Keratinocyte (primary cell): ENCODE measurements around the gene SPG7. TPM values are rescaled to one million over a fixed set of nuclear protein-coding genes. Genes with fewer than 3 reads are reported as not detected.

Experiments
- DNase-seq: peaks from one replicate; pipeline ENCODE4 v3.0.0-alpha.2; 2011; ENCODE audit warnings: low read depth, missing footprints, low spot score
- FAIRE-seq: peaks from 2 replicates; lab custom pipeline; 2011; peaks lifted over from hg19 to GRCh38; lab: Jason Lieb, UNC
- H2AFZ ChIP-seq: 2 replicates; pipeline ENCODE4 v1.6.0; 2012; ENCODE audit warnings: low read length, control low read depth, inconsistent platforms; ENCODE audit not compliant: control insufficient read depth
- H3K27ac ChIP-seq: 2 replicates; pipeline ENCODE4 v1.5.1; 2011; ENCODE audit warnings: low read length; ENCODE audit not compliant: control insufficient read depth, insufficient read depth
- H3K27me3 ChIP-seq: 3 replicates; pipeline ENCODE4 v1.6.0; 2011; ENCODE audit warnings: low read length; ENCODE audit not compliant: control insufficient read depth, insufficient read depth; ENCODE audit errors: extremely low read depth
- H3K36me3 ChIP-seq, 2 experiments: 2 replicates in 1 of 2; 3 replicates in 1 of 2; pipeline ENCODE4 v1.5.1; 2011; ENCODE audit warnings: low read length in 2 of 2, mild to moderate bottlenecking in 1 of 2; ENCODE audit not compliant: control insufficient read depth in 2 of 2, insufficient read depth in 2 of 2; ENCODE audit errors: extremely low read depth in 1 of 2
- H3K4me1 ChIP-seq: 3 replicates; pipeline ENCODE4 v1.5.1; 2011; ENCODE audit warnings: low read length; ENCODE audit not compliant: control insufficient read depth, insufficient read depth; ENCODE audit errors: extremely low read depth
- H3K4me2 ChIP-seq: 3 replicates; pipeline ENCODE4 v1.6.0; 2011; ENCODE audit warnings: low read depth, low read length; ENCODE audit not compliant: control insufficient read depth, insufficient read depth; ENCODE audit errors: extremely low read depth
- H3K4me3 ChIP-seq, 3 experiments: fragments of 200-600 bp in 1 of 3; sonication (generic) in 1 of 3; 2 replicates in 2 of 3; 3 replicates in 1 of 3; pipeline ENCODE4 v1.5.1; 2011 to 2016; ENCODE audit warnings: low read length in 3 of 3, mild to moderate bottlenecking in 3 of 3, control low read depth in 2 of 3, inconsistent platforms in 1 of 3, low read depth in 1 of 3, mixed read lengths in 1 of 3, mixed run types in 1 of 3, moderate library complexity in 1 of 3; ENCODE audit not compliant: control insufficient read depth in 2 of 3, insufficient read depth in 2 of 3; ENCODE audit errors: extremely low read depth in 1 of 3
- H3K79me2 ChIP-seq: 2 replicates; pipeline ENCODE4 v1.6.0; 2012; ENCODE audit warnings: low read length; ENCODE audit not compliant: control insufficient read depth, insufficient read depth
- H3K9ac ChIP-seq: 3 replicates; pipeline ENCODE4 v1.6.0; 2011; ENCODE audit warnings: low read length; ENCODE audit not compliant: control insufficient read depth, insufficient read depth; ENCODE audit errors: extremely low read depth
- H3K9me1 ChIP-seq: 3 replicates; pipeline ENCODE4 v1.6.0; 2011; ENCODE audit warnings: low read length; ENCODE audit not compliant: control insufficient read depth, insufficient read depth; ENCODE audit errors: extremely low read depth
- H3K9me3 ChIP-seq: 2 replicates; pipeline ENCODE4 v1.5.1; 2012; ENCODE audit warnings: low read depth, low read length; ENCODE audit not compliant: control insufficient read depth
- H4K20me1 ChIP-seq: 3 replicates; pipeline ENCODE4 v1.6.0; 2011; ENCODE audit warnings: low read length; ENCODE audit not compliant: control insufficient read depth, insufficient read depth; ENCODE audit errors: extremely low read depth
- EZH2 ChIP-seq: IDR thresholded peaks from one replicate; pipeline ENCODE4 v1.6.1; 2012; ENCODE audit warnings: inconsistent platforms, mild to moderate bottlenecking, low read length, moderate library complexity
- dilution Hi-C: fragments of 300-500 bp; cut with MboI; formaldehyde crosslinking; loops from one replicate; pipeline ENCODE4 v1.7.0; 2020; ENCODE audit warnings: low sequenced_read_pairs; ENCODE audit not compliant: extremely low pct_ligation_motif_present
- polyA plus RNA-seq, 5 experiments: library from polyadenylated mRNA; depleted of rRNA in 3 of 5; stranded (reverse) in 3 of 5; stranded (forward) in 1 of 5; unstranded in 1 of 5; fragments of >200 nt; gene quantifications; 1 replicate in 1 of 5; 2 replicates in 3 of 5; 3 replicates in 1 of 5; pipeline versions ENCODE4 v1.2.1 to v1.2.3, GENCODE V29; 2011 to 2012; ENCODE audit warnings: missing spikeins in 2 of 5, low read depth in 1 of 5, low replicate concordance in 1 of 5
- TF ChIP-seq, protein P1 (sequence below), 3 experiments: IDR thresholded peaks in 1 of 3; conservative IDR thresholded peaks in 1 of 3; optimal IDR thresholded peaks in 1 of 3; 2 replicates in 2 of 3; 3 replicates in 1 of 3; pipeline versions ENCODE3 to v1.5.1; 2011; ENCODE audit warnings: low read length in 3 of 3, mild to moderate bottlenecking in 3 of 3, moderate library complexity in 2 of 3, control low read depth in 1 of 3, inconsistent platforms in 1 of 3; ENCODE audit not compliant: insufficient read depth in 2 of 3; ENCODE audit errors: extremely low read depth in 1 of 3

SPG7 gene
- polyA plus RNA-seq, 1 donor (not counting 4 experiments of a cell fraction or from before 2014, with no cell fraction given): 45.2 TPM

DNA sequence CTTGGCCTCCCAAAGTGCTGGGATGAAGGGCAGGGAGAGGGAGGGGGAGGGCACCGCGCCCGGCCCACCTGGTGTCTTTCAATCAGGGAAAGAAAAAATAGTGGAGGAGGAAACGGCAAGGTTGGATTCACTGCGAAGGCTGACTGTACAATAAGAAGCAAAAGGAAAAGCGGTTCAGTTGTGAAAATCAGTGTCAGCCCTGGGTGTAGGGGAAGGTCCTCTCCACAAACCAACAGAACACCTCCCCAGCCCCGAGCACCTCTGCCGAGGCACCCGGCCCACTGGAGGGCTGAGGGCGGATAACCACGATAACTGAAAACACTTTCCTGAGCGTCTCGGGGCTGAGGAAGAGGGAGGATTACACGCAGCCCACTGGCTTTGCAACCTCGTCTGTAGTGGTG is 1.4 kb upstream of the SPG7 start:
- no peak for FAIRE-seq
- dilution Hi-C loops: no loop called here
- H3K9me3 ChIP-seq: no peaks in the 10 kb centered on the region
- H3K27ac ChIP-seq: peak overlapping the region; percentile 90
- TF ChIP-seq, protein P1, sequence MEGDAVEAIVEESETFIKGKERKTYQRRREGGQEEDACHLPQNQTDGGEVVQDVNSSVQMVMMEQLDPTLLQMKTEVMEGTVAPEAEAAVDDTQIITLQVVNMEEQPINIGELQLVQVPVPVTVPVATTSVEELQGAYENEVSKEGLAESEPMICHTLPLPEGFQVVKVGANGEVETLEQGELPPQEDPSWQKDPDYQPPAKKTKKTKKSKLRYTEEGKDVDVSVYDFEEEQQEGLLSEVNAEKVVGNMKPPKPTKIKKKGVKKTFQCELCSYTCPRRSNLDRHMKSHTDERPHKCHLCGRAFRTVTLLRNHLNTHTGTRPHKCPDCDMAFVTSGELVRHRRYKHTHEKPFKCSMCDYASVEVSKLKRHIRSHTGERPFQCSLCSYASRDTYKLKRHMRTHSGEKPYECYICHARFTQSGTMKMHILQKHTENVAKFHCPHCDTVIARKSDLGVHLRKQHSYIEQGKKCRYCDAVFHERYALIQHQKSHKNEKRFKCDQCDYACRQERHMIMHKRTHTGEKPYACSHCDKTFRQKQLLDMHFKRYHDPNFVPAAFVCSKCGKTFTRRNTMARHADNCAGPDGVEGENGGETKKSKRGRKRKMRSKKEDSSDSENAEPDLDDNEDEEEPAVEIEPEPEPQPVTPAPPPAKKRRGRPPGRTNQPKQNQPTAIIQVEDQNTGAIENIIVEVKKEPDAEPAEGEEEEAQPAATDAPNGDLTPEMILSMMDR (optimal IDR thresholded peaks at IDR 0.05 in 1 of 3, IDR thresholded peaks at IDR 0.05 in 1 of 3, conservative IDR thresholded peaks at IDR 0.05 in 1 of 3; ENCODE audit: extremely low read depth in 1 of 3, insufficient read depth in 2 of 3, low read length in 3 of 3): no peak
- no peak for TF ChIP-seq EZH2
- H3K36me3 ChIP-seq: peaks cover 10 to 13% of the 10 kb centered on the region in 2 experiments
- peak overlapping the region; percentile 95 for H3K9ac ChIP-seq
- H3K4me1 ChIP-seq: peaks cover 42% of the 10 kb centered on the region
- no peak overlapping the region for H2AFZ ChIP-seq
- peak overlapping the region; percentile 97 for H3K4me2 ChIP-seq
- peaks cover 43% of the 10 kb centered on the region for H3K79me2 ChIP-seq
- H3K9me1 ChIP-seq: no peaks in the 10 kb centered on the region
- H4K20me1 ChIP-seq: no peaks in the 10 kb centered on the region
- no peaks in the 10 kb centered on the region for H3K27me3 ChIP-seq
- no peak for DNase-seq
- peak overlapping the region; percentile 86 to 97 (median 87) for H3K4me3 ChIP-seq

DNA sequence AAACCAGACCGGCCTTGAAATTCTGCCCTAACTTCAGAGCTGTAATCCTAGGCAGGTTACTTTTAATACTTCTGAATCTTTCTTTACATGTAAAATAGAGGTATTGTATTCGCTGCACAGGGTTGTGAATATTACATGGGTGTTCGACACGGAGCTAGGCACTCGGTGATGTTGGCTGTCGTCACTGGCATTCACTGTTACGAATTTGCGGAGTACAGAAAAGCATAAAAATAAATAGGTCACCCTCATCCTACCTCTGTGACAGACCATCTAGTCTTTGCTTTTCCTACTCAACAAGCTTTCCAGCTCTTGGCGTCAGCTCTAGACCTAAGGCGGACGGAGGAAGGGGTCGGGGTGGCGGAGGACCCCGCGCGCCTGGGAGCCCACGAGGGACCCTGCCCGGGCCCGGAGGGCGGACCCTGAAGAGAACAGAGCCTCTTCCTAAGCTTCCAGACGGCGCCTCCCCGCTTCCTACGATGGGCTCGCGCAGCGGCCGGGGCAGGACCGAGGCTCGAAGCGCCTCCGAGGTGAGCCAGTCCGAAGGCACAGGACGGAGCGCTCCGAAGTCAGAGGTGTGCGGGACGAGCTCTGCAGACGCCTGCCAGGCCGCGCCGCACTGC is 879 bp upstream of the SPG7 start:
- peak overlapping the region; percentile 56 for H2AFZ ChIP-seq
- peaks cover 38% of the 10 kb centered on the region for H3K4me1 ChIP-seq

More for the DNA sequence above, 879 bp upstream of the SPG7 start:
- peak overlapping the region; percentile 86 to 97 (median 87) for H3K4me3 ChIP-seq
- no peaks in the 10 kb centered on the region for H3K27me3 ChIP-seq
- dilution Hi-C loops: no loop called here
- no peaks in the 10 kb centered on the region for H4K20me1 ChIP-seq
- no peak for TF ChIP-seq EZH2
- TF ChIP-seq, protein P1 (optimal IDR thresholded peaks at IDR 0.05 in 1 of 3, IDR thresholded peaks at IDR 0.05 in 1 of 3, conservative IDR thresholded peaks at IDR 0.05 in 1 of 3; ENCODE audit: extremely low read depth in 1 of 3, insufficient read depth in 2 of 3, low read length in 3 of 3): no peak
- FAIRE-seq (no peak), DNase-seq (no peak)
- H3K9ac ChIP-seq: peak overlapping the region; percentile 95
- H3K9me1 ChIP-seq: no peaks in the 10 kb centered on the region
- H3K36me3 ChIP-seq: peaks cover 13% of the 10 kb centered on the region in 2 experiments
- no peaks in the 10 kb centered on the region for H3K9me3 ChIP-seq
- peak overlapping the region; percentile 97 for H3K4me2 ChIP-seq
- peak overlapping the region; percentile 90 for H3K27ac ChIP-seq
- H3K79me2 ChIP-seq: peaks cover 46% of the 10 kb centered on the region
